ENCODE measurements around the gene NFAM1.

DNA sequence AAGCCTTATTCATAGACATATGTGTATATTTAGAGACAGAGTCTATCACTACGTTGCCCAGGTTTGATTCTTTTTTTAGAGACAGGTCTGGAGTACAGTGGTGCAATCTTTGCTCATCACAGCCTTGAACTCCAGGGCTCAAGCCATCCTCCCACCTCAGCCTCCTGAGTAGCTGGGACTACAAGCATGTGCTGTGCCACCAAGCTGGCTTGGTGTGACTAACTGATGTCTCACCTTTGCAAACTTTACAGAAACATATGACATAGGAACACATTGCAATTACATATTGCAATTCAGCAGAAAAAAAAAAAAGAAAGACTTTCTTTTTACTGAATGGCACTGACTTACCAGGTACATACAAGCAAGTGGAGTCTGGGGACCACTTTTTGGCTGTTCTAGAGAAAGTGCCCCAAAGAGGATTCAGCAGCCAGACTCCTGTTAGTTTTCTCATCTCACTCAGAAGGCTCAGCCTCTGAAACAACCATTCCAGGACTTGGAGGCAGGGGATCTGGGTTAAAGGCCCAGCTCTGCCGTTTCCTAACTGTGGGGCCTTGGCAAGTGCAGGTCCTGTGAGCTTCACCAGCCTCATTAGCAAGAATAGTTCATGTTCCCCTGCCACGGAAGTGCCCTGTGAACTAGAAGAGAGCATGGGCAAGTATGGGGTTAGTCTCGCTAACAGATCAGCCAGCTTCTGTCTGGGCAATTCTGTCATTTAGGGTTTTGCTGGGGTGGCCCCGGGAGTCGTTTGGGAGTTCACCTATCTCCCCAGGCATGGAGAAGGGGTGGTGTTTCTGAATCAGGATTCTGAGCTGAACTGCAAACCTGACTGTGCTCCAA, 11.3 kb upstream of the NFAM1 start:
- TF ChIP-seq POLR2A (IDR thresholded peaks at IDR 0.05; ENCODE audit: low read depth, low read length) (no peak), POLR2AphosphoS5 (IDR thresholded peaks at IDR 0.05; ENCODE audit: low read depth, low read length) (no peak), SPI1 (IDR thresholded peaks at IDR 0.05; ENCODE audit: low read depth, low read length) (no peak), POU2F2 (IDR thresholded peaks at IDR 0.05; ENCODE audit: low read depth, low read length) (no peak), TAF1 (IDR thresholded peaks at IDR 0.05; ENCODE audit: low read depth, low read length) (no peak)
